OCI-LY1 (cell line): ENCODE measurements around the gene ASB7.
A peak's percentile ranks its signal among the peaks of the same experiment; 100 is the strongest.

Experiments
- H2AFZ ChIP-seq: fragments of 200-600 bp; sonication (generic), shearing (Covaris generic); 2 replicates; pipeline ENCODE4 v1.6.0; 2014; ENCODE audit warnings: antibody characterized with exemption, mild to moderate bottlenecking, low read length
- H3F3A ChIP-seq: fragments of 200-600 bp; sonication (generic), shearing (Covaris generic); 2 replicates; pipeline ENCODE4 v1.6.0; 2014; ENCODE audit warnings: mild to moderate bottlenecking, antibody characterized with exemption, low read length, moderate library complexity; ENCODE audit not compliant: insufficient read depth
- H3K27ac ChIP-seq: fragments of 200-600 bp; sonication (generic); 2 replicates; pipeline ENCODE4 v1.5.1; 2014; ENCODE audit warnings: low read length, mixed run types, mild to moderate bottlenecking, low read depth; ENCODE audit not compliant: poor library complexity, severe bottlenecking
- H3K27me3 ChIP-seq: fragments of 200-600 bp; sonication (generic); 2 replicates; pipeline ENCODE4 v1.6.0; 2014; ENCODE audit warnings: antibody characterized with exemption, mild to moderate bottlenecking, low read length, moderate library complexity; ENCODE audit not compliant: insufficient read depth
- H3K36me3 ChIP-seq: fragments of 200-600 bp; sonication (generic); 2 replicates; pipeline ENCODE4 v1.6.1; 2014; ENCODE audit warnings: mild to moderate bottlenecking, antibody characterized with exemption, low read length, moderate library complexity, mixed read lengths; ENCODE audit not compliant: insufficient read depth
- H3K4me1 ChIP-seq: fragments of 200-600 bp; sonication (generic); 2 replicates; pipeline ENCODE4 v1.5.1; 2014; ENCODE audit warnings: mild to moderate bottlenecking, low read length, moderate library complexity; ENCODE audit not compliant: insufficient read depth, severe bottlenecking
- H3K4me2 ChIP-seq: fragments of 200-600 bp; sonication (generic), shearing (Covaris generic); 2 replicates; pipeline ENCODE4 v1.6.1; 2014; ENCODE audit warnings: low read length
- H3K4me3 ChIP-seq: fragments of 200-600 bp; sonication (generic); 2 replicates; pipeline ENCODE4 v1.5.1; 2014; ENCODE audit warnings: low read length, low read depth, mild to moderate bottlenecking, mixed read lengths; ENCODE audit not compliant: poor library complexity, severe bottlenecking
- H3K79me2 ChIP-seq: fragments of 200-600 bp; shearing (Covaris generic); 2 replicates; pipeline ENCODE4 v1.6.1; 2016; ENCODE audit warnings: mixed run types, low read length, mixed read lengths; ENCODE audit not compliant: insufficient read depth
- H3K9ac ChIP-seq: fragments of 200-600 bp; sonication (generic), shearing (Covaris generic); 2 replicates; pipeline ENCODE4 v1.6.1; 2014; ENCODE audit warnings: mild to moderate bottlenecking, low read length, mixed read lengths
- H3K9me2 ChIP-seq: fragments of 200-600 bp; sonication (generic), shearing (Covaris generic); 2 replicates; pipeline ENCODE4 v1.6.1; 2014; ENCODE audit warnings: low read depth, mild to moderate bottlenecking, low read length, mixed read lengths
- H3K9me3 ChIP-seq: fragments of 200-600 bp; shearing (Covaris generic); 2 replicates; pipeline ENCODE4 v1.6.1; 2014; ENCODE audit warnings: low read length, mixed read lengths
- H4K20me1 ChIP-seq: fragments of 200-600 bp; sonication (generic), shearing (Covaris generic); 2 replicates; pipeline ENCODE4 v1.6.0; 2016; ENCODE audit warnings: mild to moderate bottlenecking, low read length; ENCODE audit not compliant: insufficient read depth
- CTCF ChIP-seq: fragments of 200-600 bp; sonication (generic), shearing (Covaris generic); IDR thresholded peaks from 2 replicates; pipeline ENCODE4 v1.5.1; 2017; ENCODE audit warnings: mild to moderate bottlenecking, antibody characterized with exemption, low read length, moderate library complexity, mixed read lengths
- EZH2 ChIP-seq: fragments of 200-600 bp; sonication (generic), shearing (Covaris generic); IDR thresholded peaks from 2 replicates; pipeline ENCODE4 v1.8.0; 2017; ENCODE audit warnings: borderline replicate concordance, mixed run types, mild to moderate bottlenecking, antibody characterized with exemption, low read length, moderate library complexity, mixed read lengths

Gene ASB7

DNA sequence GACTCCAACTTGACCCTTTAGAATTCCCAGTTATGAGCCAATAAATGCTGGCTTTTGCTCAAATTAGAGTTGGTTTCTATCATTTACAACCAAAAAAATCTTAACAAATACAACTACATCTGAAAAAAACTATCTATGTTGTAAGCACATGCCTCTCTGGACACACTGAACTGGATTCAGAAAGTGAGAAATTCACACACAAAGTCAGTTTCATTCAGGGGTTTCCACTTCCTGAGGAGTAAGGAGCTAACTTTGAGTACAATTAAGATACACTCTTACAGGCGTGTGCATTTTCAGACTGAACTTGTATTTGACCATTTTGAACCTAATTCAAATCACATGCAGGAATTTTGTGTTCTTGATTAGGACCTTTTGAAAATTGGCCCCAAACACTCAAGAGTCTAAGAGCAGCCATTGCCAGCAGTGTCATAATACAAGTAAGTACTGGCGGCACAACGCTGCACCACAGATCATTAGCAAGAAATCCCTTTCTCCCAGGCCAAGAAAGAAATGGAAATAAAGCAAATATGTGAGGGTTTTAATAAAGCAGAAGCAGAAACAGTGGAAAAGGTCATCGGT is 31.6 kb upstream of the ASB7 start:
- Histone ChIP-seq H3K4me3 (no peak overlapping the region), H3K36me3 (peaks cover 53% of the 10 kb centered on the region; the same call in 1 of the 2 replicates), H3F3A (no peaks in the 10 kb centered on the region), H3K9ac (no peak overlapping the region), H3K27me3 (no peaks in the 10 kb centered on the region), H3K9me3 (no peaks in the 10 kb centered on the region), H3K79me2 (no peaks in the 10 kb centered on the region), H4K20me1 (no peaks in the 10 kb centered on the region), H3K9me2 (no peaks in the 10 kb centered on the region), H2AFZ (no peak overlapping the region), H3K4me2 (no peak overlapping the region), H3K4me1 (no peaks in the 10 kb centered on the region), H3K27ac (no peak overlapping the region)
- TF ChIP-seq CTCF (no peak), EZH2 (no peak)

GRCh38 chr15:100571592-100572167 is 30.7 kb upstream of the ASB7 start:
- no peaks in the 10 kb centered on the region for H3K4me1 ChIP-seq
- no peak for TF ChIP-seq EZH2
- H3K36me3 ChIP-seq, result peaks cover 53% of the 10 kb centered on the region; the same call in 1 of the 2 replicates
- H3K79me2 ChIP-seq, result no peaks in the 10 kb centered on the region
- H3K9ac ChIP-seq, result no peak overlapping the region
- no peak overlapping the region for H2AFZ ChIP-seq
- H3K9me3 ChIP-seq, result no peaks in the 10 kb centered on the region
- H4K20me1 ChIP-seq, result no peaks in the 10 kb centered on the region
- H3K9me2 ChIP-seq, result no peaks in the 10 kb centered on the region
- H3K27ac ChIP-seq, result no peak overlapping the region
- H3F3A ChIP-seq, result no peaks in the 10 kb centered on the region
- no peaks in the 10 kb centered on the region for H3K27me3 ChIP-seq
- no peak overlapping the region for H3K4me2 ChIP-seq
- no peak overlapping the region for H3K4me3 ChIP-seq

DNA sequence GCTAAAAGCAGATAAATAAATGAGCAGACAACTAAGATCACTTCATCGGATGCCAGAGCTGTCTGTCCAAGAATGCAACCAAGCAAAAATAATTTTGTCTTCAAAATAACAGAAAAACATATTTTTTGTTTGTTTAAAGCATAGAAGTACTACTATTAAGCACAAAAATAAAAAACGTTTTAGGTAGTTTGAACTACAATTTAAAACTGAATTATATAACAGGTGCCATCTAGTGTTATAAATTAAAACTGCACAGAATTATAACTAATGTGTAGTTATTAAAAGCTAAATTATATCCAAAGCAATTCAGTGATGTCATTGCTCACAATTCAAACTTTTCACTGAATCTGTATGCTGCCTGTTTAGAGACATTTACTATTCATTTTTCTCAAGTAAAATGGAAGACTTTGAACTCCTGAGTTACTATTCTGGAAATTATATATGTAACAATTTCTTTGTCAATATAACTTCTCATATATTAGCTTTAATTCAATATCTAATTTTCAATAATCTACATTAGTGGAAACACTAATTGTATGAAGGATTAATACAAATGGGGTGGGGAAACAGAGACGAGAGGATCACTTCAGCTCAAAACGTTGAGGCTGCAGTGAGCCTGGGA is 29.9 kb upstream of the ASB7 start:
- no peak overlapping the region for H3K9ac ChIP-seq
- TF ChIP-seq EZH2, result no peak
- peak; percentile 41 for TF ChIP-seq CTCF

More for the DNA sequence above, 29.9 kb upstream of the ASB7 start:
- H3K27me3 ChIP-seq, result no peaks in the 10 kb centered on the region
- no peaks in the 10 kb centered on the region for H4K20me1 ChIP-seq
- H3K4me3 ChIP-seq, result no peak overlapping the region
- H3K9me2 ChIP-seq, result no peaks in the 10 kb centered on the region
- H3K4me2 ChIP-seq, result no peak overlapping the region
- no peaks in the 10 kb centered on the region for H3F3A ChIP-seq
- peaks cover 53% of the 10 kb centered on the region; the same call in 1 of the 2 replicates for H3K36me3 ChIP-seq
- no peak overlapping the region for H3K27ac ChIP-seq
- H3K9me3 ChIP-seq, result no peaks in the 10 kb centered on the region
- H2AFZ ChIP-seq, result no peak overlapping the region
- no peaks in the 10 kb centered on the region for H3K79me2 ChIP-seq
- H3K4me1 ChIP-seq, result no peaks in the 10 kb centered on the region
